NT2/D1 (cell line): Measurements from ENCODE around the gene APMAP.

Experiments
- YY1 ChIP-seq: IDR thresholded peaks from 2 replicates; pipeline ENCODE4 v1.6.1; 2011; ENCODE audit not compliant: insufficient read length, insufficient read depth
- ZNF274 ChIP-seq: IDR thresholded peaks from 2 replicates; pipeline ENCODE4 v1.6.1; 2011; ENCODE audit warnings: mild to moderate bottlenecking, low read depth, low read length

DNA sequence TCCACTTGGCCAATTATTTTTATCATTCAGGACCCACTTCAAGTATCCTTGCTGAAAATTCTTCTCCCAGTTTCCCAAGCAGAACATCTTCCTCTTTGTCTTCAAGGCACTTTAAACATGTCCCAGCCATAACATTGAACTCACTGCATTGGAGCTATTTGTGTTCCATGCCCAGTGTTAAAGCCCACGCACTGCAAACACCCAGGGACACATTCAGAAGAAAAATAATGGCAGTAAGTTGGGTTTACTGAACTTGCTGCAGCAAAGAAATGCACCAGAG is 1.6 kb upstream of the APMAP start:
- no peak for TF ChIP-seq YY1
- no peak for TF ChIP-seq ZNF274
